ENCODE results near the gene SLC38A3.

- TF ChIP-seq, protein P1, sequence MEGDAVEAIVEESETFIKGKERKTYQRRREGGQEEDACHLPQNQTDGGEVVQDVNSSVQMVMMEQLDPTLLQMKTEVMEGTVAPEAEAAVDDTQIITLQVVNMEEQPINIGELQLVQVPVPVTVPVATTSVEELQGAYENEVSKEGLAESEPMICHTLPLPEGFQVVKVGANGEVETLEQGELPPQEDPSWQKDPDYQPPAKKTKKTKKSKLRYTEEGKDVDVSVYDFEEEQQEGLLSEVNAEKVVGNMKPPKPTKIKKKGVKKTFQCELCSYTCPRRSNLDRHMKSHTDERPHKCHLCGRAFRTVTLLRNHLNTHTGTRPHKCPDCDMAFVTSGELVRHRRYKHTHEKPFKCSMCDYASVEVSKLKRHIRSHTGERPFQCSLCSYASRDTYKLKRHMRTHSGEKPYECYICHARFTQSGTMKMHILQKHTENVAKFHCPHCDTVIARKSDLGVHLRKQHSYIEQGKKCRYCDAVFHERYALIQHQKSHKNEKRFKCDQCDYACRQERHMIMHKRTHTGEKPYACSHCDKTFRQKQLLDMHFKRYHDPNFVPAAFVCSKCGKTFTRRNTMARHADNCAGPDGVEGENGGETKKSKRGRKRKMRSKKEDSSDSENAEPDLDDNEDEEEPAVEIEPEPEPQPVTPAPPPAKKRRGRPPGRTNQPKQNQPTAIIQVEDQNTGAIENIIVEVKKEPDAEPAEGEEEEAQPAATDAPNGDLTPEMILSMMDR (IDR thresholded peaks at IDR 0.05; ENCODE audit: poor library complexity): no peak
- TF ChIP-seq EZH2phosphoT487 (IDR thresholded peaks at IDR 0.05; ENCODE audit: low read depth, severe bottlenecking, unreplicated experiment) (no peak), EZH2 (IDR thresholded peaks at IDR 0.05; ENCODE audit: borderline replicate concordance) (no peak)
These were observed 49.6 kb downstream of the SLC38A3 start for GRCh38 chr3:50254577-50255250.

All from hepatocyte (in vitro differentiated cells).